Stomach (tissue), 4 donors: ENCODE data around the gene SBF2.

ENCODE experiments used
- POLR2A ChIP-seq, 4 donors: fragments of 450-650 bp; IDR thresholded peaks; one replicate each; pipeline ENCODE4 v1.6.1; 2016; ENCODE audit warnings: antibody characterized with exemption in 4 of 4, control low read depth in 2 of 4, mild to moderate bottlenecking in 1 of 4, moderate library complexity in 1 of 4
- POLR2AphosphoS5 ChIP-seq, 3 donors: sonication (generic); formaldehyde crosslinking; IDR thresholded peaks; one replicate each; pipeline ENCODE4 v1.6.1; 2016; ENCODE audit warnings: antibody characterized with exemption in 3 of 3
- TF ChIP-seq, protein P1 (sequence below), 7 experiments: fragments of 450-650 bp in 4 of 7; fragments of 200-600 bp in 3 of 7; sonication (generic) in 3 of 7; IDR thresholded peaks; one replicate each; pipeline ENCODE4 v1.5.1; 2016 to 2019; ENCODE audit warnings: antibody characterized with exemption in 7 of 7, control low read depth in 2 of 7, mild to moderate bottlenecking in 1 of 7

DNA sequence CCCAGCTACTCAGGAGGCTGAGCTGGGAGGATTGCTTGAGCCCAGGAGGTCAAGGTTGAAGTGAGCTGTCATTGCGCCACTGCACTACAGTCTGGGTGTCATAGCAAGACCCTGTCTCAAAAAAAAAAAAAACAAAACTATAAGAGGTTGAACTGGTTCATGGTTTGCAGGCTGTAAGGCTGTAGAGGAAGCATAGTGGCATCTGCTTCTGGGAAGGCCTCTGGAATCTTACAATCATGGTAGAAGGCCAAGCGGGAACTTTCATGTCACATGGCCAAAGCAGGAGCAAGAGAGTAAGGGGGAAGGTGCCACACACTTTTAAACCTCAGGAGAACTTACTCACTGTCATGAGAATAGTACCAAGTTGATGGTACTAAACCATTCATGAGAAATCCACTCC is 520.5 kb downstream of the SBF2 start:
- TF ChIP-seq, protein P1, sequence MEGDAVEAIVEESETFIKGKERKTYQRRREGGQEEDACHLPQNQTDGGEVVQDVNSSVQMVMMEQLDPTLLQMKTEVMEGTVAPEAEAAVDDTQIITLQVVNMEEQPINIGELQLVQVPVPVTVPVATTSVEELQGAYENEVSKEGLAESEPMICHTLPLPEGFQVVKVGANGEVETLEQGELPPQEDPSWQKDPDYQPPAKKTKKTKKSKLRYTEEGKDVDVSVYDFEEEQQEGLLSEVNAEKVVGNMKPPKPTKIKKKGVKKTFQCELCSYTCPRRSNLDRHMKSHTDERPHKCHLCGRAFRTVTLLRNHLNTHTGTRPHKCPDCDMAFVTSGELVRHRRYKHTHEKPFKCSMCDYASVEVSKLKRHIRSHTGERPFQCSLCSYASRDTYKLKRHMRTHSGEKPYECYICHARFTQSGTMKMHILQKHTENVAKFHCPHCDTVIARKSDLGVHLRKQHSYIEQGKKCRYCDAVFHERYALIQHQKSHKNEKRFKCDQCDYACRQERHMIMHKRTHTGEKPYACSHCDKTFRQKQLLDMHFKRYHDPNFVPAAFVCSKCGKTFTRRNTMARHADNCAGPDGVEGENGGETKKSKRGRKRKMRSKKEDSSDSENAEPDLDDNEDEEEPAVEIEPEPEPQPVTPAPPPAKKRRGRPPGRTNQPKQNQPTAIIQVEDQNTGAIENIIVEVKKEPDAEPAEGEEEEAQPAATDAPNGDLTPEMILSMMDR (IDR thresholded peaks at IDR 0.05), result no peak
- TF ChIP-seq POLR2A (IDR thresholded peaks at IDR 0.05) (no peak), POLR2AphosphoS5 (IDR thresholded peaks at IDR 0.05) (no peak)
